Renal pelvis (tissue), 4 donors: ENCODE results near the gene BMP6. TPM values are rescaled to one million over a fixed set of nuclear protein-coding genes. Genes with fewer than 3 reads are reported as not detected.
A peak's percentile ranks its signal among the peaks of the same experiment; 100 is the strongest.

Source experiments
- DNase-seq: peaks from one replicate; pipeline ENCODE4 v3.0.0-alpha.2; 2013
- polyA plus RNA-seq, 3 donors: library from polyadenylated mRNA; unstranded; fragments of 120-200 nt; gene quantifications; one replicate each; pipeline ENCODE4 v1.2.1, GENCODE V29; 2013; ENCODE audit not compliant: insufficient read length in 3 of 3

Gene BMP6
- polyA plus RNA-seq, 3 donors: 7.0 to 7.7 (median 7.4) TPM

GRCh38 chr6:7745942-7746341 is 20.0 kb downstream of the BMP6 start:
- no peak for DNase-seq

DNA sequence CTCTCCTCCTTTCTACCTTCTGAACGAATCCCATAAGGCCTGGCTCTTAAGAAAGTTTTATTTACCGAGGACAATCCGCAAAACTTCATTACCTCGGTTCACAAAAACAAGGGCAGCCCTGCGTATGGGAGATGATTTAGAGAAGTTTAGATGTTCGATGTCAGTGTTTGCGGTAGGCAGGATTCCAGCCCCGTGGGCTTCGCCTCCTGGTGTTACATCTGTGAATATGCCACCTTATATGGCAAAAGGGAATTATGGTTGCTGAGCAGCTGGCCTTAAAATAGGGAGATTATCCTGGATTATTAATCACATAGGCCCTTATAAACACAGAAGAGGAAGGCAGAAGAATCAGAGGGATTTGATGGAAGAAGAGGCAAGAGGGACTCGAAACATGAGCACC is 21.1 kb downstream of the BMP6 start:
- DNase-seq: no peak

DNA sequence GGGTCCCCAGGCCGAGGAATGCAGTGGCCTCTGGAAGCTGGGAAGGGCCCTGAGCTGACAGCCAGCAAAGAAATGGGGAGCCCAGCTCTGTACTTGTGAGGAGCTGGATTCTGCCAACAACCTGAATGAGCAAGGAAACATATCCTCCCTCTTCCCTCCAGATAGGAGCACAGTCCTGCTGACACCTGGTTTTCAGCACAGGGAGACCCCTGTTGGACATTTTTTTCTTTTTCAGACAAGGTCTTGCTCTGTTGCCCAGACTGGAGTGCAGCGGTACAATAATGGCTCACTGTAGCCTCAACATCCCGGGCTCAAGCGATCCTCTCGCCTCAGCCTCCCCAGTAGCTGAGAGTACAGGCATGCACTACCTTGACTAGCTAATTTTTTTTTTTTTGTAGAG is 21.5 kb downstream of the BMP6 start:
- no peak for DNase-seq

DNA sequence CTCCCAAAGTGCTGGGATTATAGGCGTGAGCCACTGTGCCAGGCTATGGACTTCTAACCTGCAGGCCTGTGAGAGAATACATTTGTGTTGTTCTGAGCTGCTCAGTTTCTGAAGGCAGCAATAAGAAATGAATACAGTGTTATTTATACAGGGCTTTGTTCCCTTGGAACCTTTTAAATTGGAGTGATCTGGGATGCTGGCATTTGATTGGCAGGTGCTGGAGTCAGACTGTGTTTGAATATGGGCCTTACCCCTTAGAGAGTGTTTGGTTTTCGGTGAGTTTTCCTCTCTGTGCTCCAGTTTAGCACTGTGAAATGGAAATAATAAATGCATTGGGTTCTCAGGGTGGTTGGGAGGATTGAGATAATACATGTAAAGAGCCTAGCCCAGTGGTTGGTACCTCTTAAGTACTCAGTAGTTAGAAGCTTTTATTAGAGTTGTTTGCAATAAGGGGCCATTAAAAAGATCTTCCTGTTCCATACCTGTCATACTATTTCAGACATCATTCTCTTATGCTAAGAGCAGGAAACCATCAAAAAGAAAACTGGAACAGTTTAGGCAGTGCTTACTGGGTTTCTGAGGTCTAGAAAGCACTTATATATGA is 22.1 kb downstream of the BMP6 start:
- DNase-seq: no peak

DNA sequence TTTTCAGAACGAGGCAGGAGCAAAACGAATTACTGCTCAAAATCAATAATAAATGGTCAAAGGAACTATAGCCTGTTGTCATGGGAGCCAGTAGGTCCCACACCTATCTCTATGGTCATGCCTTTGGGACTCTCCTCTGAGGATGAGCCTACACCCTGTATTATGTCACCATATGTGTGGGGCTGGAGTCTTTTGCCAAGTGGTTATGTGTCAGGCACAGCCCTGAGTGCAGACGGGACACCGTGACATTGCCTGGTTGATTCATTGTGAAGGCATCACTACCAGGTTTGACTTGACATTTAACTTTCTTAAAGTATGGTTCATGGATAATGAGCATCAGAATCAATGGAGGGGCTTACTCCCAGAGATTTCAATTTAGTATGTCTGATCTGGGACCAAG is 23.6 kb downstream of the BMP6 start:
- no peak for DNase-seq

- DNase-seq: no peak
Measured at GRCh38 chr6:7750197-7750596, 24.3 kb downstream of the BMP6 start.

DNA sequence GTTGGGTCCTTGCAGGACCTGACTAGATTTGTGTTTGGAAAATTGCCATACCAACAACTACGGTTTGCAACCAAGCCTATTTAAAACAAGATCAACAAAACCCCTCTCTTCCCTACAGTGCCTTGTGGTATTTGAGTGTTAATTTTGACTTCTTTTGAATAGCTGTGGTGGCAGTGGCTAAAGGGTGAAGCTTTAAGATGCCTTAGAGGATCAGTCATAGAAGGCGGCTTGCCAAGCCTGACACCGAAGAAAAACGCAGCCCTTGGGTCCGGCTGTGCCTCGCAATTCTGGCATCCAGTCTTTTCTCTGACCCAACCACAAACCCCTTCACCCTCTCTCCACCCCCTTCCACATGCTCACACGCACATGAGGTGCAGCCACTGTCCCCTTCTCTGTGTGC is 32.6 kb downstream of the BMP6 start:
- no peak for DNase-seq

GRCh38 chr6:7759320-7759719 is 33.4 kb downstream of the BMP6 start:
- no peak for DNase-seq

GRCh38 chr6:7761051-7761450 is 35.2 kb downstream of the BMP6 start:
- DNase-seq: no peak

DNA sequence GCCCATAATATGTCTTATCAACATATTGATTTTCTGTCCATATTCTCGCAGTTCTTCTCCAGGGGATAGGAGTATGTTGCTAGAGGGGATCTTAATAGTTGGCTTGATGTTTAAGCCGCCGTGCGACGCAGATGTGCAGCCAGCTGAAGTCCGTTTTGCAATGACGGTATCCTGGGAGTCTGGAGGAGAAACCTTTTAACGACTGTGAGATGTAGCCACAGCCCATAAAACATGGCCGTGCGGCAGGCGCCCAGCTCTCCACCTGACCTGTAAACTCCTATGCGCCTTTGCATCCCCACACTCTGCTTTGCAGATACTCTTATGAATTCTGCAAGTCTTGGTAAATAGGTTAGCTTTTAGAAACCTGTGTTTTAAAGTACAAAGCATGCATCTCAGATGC is 36.9 kb downstream of the BMP6 start:
- DNase-seq: no peak

DNA sequence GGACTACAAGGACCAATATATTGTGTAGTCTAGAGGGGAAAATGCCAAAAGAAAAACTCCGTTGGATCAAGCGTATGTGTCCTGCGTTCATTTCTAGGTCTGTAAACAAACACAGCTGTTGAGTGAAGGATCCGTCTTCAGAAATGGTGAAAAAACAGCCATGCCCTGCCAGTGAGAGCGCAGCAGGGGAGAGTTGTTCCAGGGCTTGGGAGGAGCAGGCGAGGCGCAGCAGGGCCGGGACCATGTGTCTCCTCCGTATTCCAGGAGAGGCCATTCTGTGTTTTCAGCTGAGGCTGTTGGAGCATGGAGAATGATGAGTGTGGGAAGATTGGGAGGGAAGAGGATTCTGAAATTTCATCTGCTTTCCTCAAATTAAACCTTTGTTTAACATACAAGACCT is 38.0 kb downstream of the BMP6 start:
- peak; percentile 48 for DNase-seq

DNA sequence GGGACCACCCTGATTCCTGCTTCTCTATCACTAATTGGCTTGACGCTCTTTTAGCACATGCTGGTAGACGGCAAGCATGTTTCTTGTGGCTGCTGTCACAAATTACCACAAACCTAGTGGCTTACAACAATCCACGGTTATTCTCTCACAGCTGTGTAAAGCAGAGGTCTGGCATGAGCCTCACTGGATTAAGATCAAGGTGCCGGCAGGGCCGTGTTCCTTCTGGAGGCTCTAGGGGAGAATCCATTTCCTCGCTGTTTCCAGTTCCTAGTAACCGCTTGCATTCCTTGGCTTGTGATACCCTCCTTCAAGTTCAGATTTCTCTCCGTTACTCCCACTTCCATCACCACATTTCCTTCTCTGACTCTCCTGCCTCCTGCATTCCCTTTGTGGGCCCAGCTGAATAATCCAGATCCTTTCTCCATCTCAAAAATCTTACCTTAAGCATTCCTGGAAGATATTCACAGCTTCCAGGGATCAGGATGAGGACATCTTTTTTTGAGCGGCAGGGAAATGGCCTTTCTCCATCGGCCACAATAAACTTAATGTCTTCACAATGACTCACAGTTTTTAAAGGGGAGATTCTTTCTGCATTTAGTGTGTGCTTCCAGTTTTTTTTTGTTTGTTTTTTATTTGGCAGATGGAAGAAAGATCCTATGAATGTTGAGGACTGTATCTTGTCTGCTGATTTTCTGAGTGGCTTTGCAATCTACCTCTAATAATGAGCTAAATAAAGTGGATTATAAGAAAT is 39.9 kb downstream of the BMP6 start:
- no peak for DNase-seq

DNA sequence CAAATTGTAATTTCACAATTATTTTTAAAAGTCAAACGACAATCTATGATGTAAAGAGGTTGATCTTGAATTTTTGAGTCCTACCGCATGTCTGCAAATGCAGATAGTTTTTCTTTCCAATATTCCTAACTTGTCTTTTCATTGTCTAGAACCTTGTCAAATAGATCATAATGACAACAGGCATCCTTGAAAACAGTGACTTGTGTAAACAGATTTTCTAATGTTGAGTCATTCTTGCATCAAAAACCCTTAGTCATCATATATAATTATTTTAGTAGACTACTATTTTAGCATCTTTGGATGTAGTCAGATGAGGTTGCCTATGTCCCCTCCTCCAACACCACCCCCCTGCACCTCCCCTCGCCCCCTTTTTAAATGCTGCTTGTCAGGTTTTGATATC is 43.8 kb downstream of the BMP6 start:
- no peak for DNase-seq

DNA sequence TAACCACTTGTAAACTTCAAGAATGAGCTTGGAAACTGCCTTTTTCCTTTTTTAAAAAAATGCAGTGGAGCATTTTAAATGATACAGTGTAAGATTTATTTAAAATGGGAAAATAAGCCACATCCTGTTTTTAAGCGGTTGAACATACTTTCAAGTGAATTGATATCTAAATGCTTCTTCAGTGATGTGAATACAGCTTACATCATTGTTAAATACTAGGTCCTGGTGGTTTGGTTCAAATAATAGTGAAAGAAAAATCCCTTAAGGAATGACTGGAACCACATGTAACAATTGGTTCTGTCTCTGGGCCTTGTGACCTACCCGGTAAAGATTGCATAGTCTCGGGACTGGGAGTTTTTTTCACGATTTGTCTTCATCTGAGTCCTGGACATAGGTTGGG is 44.2 kb downstream of the BMP6 start:
- DNase-seq: no peak

DNA sequence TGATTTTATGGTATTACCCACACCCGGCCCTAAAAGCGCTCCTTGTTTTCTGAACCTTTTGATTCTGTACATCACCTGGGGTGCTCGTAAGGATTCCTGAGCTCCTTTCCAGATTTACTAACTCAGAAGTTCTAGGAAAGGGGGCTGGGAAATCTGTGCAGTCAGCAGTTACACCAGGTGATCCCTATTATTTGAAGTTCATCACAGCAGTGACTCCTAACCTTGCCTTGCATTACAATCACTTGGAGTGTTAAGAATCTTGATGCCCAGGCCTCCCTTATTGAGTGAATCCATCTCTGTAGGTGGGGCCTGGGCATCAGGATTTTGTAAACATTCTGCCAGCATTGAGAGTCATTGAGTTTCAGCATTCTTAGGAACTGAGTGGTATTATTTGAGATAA is 44.7 kb downstream of the BMP6 start:
- no peak for DNase-seq

- no peak for DNase-seq
Measured at GRCh38 chr6:7773322-7773721, 47.4 kb downstream of the BMP6 start.

DNA sequence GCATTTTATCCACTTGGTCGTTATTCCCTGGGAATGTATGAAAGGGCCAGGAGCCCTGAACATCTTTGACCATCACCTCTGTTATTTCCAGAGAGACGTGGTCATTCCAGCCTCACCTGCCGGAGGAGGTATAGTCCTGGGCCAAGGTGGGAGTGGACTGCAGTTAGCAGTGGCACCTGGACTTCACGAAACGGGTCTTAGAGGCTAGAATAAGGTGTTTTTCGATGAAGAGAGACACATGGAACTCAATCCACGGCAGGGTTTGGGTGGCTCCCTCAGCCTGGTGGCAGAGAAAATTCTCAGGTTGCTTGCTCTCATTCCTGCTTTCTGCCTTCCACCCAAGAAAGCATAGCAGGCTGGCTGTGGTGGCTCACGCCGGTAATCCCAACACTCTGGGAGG is 48.0 kb downstream of the BMP6 start:
- DNase-seq: no peak

DNA sequence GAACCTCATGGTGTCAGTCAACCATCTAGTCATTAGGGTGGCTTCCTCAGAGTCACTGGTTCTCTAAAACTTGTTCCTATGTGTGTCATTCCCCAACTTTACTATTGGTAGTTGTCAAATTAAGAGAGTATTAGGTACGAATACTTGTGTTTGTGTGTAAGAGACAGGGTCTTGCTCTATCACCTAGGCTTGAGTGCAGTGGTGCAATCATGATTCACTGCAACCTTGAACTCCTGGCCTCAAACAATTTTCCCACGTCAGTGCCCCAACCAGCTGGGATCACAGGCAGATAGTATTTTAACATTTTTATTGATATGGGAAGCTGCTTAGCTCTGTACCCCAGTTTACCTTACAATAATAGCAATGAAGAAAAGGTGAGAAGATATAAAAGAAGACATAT is 50.6 kb downstream of the BMP6 start:
- no peak for DNase-seq

DNA sequence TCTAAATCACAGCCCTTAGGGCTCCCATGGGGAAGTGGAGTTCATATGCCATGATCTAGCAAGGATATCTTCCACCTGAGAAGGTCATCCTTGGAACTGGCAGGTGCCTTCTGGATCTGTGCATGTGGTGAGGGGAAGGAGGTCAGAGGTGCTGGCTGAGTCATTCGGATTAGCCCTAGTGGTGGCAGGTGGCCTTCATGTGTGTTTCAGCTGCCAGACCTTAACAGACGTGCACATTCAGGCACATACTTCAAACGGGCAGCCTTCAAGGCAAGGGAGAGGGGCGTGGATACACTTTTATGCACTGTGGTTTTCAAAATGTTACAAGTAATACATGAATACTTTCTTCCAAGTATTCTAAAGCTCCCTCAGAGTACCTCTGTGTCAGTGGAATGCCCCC is 51.2 kb downstream of the BMP6 start:
- no peak for DNase-seq

DNA sequence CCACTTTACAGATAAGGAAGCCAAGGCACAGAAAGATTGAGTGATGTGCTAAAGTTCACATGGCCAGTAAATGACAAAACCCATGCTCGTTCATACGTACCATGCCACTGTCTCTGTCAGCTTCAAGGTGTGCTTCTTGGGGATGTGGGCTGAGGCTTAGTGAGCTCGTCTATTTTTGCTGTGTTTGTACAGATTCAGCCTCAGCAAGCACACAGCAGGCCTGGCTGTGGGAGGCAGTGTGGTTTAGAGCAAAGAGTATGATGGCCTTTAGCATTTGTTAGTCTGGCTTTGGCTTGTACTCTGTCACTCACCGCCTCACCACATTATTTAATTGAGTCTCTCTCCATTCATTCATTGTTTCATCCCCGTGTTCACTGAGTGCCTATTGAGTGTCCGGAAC is 55.3 kb downstream of the BMP6 start:
- no peak for DNase-seq

DNA sequence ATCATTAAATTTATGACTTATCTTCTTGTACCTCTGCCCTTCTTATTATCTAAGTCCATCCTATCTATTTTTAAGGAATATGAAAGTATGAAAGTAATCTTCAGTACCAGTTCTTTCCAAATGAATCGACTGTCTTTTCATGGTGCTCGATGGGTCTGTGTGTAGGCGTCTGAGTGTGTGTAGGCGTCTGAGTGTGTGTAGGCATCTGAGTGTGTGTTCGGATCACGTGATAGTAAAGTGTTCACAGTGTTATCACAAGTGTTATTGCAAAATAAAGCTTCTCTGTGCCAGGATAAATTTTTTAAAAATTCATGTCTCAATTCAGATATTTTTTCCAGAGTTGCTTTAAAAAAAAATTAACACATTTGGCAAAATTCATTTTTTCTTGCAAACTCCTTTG is 58.3 kb downstream of the BMP6 start:
- no peak for DNase-seq

GRCh38 chr6:7784706-7785105 is 58.8 kb downstream of the BMP6 start:
- no peak for DNase-seq

- peak; percentile 71 for DNase-seq
Measured at GRCh38 chr6:7785243-7786035, 59.5 kb downstream of the BMP6 start.
